Measurements from ENCODE around the gene KCNK2.

Gene KCNK2

DNA sequence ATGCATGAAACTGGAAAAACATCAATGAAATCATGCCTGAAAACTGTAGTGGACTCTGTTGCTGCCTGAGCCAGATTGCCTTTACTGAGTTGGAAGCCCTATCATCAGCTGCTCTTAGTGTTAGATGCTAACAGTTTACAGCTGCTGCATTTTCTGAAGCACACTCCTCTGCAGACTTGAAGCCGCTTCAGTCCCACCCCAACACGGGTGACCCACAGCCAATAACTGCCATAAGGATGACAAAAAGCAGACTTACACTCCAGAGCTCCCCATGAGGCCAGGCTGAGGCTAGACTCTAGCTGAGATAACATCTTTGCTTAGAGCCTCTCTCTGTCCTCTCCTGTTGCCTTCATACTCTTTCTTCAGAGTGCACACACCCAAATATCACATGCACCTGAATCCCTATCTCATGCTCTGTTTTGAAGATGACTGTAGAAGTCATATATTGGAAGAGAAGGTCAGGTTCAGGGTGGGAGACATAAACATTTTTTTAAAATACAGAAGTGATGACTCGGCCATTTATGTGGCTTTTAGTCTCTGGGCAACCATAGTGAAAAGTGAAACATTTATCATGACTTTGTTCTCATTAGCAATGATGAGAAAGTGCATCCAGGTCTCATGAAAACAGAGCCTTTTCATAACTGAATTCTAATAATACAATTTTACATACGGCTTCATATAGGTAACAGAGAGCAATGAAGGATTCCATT is 161.0 kb downstream of the KCNK2 start:
- Histone ChIP-seq H3K79me2 (ENCODE audit: insufficient read depth, low read depth) (no peaks in the 10 kb centered on the region), H3K4me1 (ENCODE audit: low read depth, poor library complexity, severe bottlenecking) (no peaks in the 10 kb centered on the region), H3K9ac (no peak overlapping the region), H3K4me3 (IDR thresholded peaks at IDR 0.05; ENCODE audit: insufficient read depth, low read depth, low read length) (no peak overlapping the region), H3K36me3 (ENCODE audit: insufficient read depth) (no peaks in the 10 kb centered on the region), H3K4me2 (no peak overlapping the region), H3K27me3 (ENCODE audit: insufficient read depth, low read depth) (no peaks in the 10 kb centered on the region), H3K27ac (no peak overlapping the region), H4K20me1 (ENCODE audit: insufficient read depth) (no peaks in the 10 kb centered on the region), H2AFZ (ENCODE audit: low read depth) (no peak overlapping the region)
- TF ChIP-seq, protein P1, sequence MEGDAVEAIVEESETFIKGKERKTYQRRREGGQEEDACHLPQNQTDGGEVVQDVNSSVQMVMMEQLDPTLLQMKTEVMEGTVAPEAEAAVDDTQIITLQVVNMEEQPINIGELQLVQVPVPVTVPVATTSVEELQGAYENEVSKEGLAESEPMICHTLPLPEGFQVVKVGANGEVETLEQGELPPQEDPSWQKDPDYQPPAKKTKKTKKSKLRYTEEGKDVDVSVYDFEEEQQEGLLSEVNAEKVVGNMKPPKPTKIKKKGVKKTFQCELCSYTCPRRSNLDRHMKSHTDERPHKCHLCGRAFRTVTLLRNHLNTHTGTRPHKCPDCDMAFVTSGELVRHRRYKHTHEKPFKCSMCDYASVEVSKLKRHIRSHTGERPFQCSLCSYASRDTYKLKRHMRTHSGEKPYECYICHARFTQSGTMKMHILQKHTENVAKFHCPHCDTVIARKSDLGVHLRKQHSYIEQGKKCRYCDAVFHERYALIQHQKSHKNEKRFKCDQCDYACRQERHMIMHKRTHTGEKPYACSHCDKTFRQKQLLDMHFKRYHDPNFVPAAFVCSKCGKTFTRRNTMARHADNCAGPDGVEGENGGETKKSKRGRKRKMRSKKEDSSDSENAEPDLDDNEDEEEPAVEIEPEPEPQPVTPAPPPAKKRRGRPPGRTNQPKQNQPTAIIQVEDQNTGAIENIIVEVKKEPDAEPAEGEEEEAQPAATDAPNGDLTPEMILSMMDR (conservative IDR thresholded peaks at IDR 0.05; ENCODE audit: low read depth, low read length): no peak

DNA sequence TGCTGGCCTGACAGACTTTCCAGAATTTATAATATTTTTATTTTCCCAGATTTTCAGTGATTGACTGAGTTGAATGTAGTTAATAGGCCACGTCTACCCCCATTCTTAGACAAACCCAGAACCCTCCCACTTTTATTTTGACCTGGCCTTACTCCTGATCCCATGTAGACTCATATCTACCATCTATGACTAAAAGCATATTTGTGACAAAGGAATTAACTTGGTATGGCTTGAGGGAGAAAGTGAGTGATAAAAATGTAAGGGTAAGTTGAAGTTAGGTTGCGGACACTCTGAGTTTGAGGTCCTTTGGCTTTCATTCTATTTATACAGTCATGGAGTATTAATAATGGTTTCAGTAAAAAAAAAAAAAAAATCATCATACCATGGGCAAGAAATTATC is 168.4 kb downstream of the KCNK2 start:
- no peaks in the 10 kb centered on the region for H3K36me3 ChIP-seq (ENCODE audit: insufficient read depth)
- H3K79me2 ChIP-seq (ENCODE audit: insufficient read depth, low read depth): no peaks in the 10 kb centered on the region
- no peaks in the 10 kb centered on the region for H3K27me3 ChIP-seq (ENCODE audit: insufficient read depth, low read depth)
- H3K4me1 ChIP-seq (ENCODE audit: low read depth, poor library complexity, severe bottlenecking): no peaks in the 10 kb centered on the region
- TF ChIP-seq, protein P1 (conservative IDR thresholded peaks at IDR 0.05; ENCODE audit: low read depth, low read length): no peak
- no peak overlapping the region for H3K4me2 ChIP-seq
- H2AFZ ChIP-seq (ENCODE audit: low read depth): no peak overlapping the region
- no peak overlapping the region for H3K27ac ChIP-seq
- no peak overlapping the region for H3K4me3 ChIP-seq (IDR thresholded peaks at IDR 0.05; ENCODE audit: insufficient read depth, low read depth, low read length)
- no peak overlapping the region for H3K9ac ChIP-seq
- H4K20me1 ChIP-seq (ENCODE audit: insufficient read depth): no peaks in the 10 kb centered on the region

DNA sequence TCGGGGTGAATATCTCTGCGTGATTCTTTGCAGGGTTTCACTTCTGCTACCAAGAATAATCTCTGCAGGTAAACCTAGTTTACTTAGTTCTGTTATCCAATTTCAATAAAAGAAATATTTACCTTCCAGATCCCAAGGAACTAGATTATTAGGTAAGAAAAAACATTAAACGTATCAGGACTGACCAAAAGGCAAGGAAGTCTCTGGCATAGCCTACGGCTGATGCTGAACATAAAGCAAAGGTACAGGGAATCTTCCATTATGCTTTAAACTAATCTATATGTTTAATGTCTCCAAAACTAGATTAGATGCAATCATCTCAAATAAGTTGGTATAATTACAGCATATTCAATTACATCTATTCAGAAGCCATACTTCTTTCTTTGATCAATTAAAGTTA is 168.9 kb downstream of the KCNK2 start:
- no peak overlapping the region for H2AFZ ChIP-seq (ENCODE audit: low read depth)
- no peak overlapping the region for H3K27ac ChIP-seq
- no peaks in the 10 kb centered on the region for H3K4me1 ChIP-seq (ENCODE audit: low read depth, poor library complexity, severe bottlenecking)
- H3K79me2 ChIP-seq (ENCODE audit: insufficient read depth, low read depth): no peaks in the 10 kb centered on the region
- no peak overlapping the region for H3K9ac ChIP-seq
- no peaks in the 10 kb centered on the region for H3K27me3 ChIP-seq (ENCODE audit: insufficient read depth, low read depth)
- no peaks in the 10 kb centered on the region for H3K36me3 ChIP-seq (ENCODE audit: insufficient read depth)
- no peak overlapping the region for H3K4me2 ChIP-seq
- H3K4me3 ChIP-seq (IDR thresholded peaks at IDR 0.05; ENCODE audit: insufficient read depth, low read depth, low read length): no peak overlapping the region
- H4K20me1 ChIP-seq (ENCODE audit: insufficient read depth): no peaks in the 10 kb centered on the region
- TF ChIP-seq, protein P1 (conservative IDR thresholded peaks at IDR 0.05; ENCODE audit: low read depth, low read length): no peak

DNA sequence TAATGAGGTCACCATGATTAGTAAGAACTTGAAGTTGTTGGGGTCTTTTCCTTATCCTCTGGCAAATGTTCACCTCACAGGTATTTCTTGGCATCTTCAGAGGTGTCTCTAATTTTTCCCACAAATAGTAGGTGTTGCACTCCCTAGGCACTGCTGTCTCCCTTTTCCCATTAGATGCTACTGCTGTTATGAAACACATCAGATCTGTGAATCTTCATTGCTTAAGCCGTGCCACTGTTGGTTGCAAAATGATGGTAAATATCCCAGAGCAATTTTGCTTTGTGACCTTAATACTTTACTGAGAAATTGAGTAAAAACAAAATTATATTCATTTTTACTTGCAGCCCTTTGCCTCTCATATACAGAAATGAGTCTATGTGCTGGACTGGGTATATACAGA is 169.6 kb downstream of the KCNK2 start:
- no peak overlapping the region for H3K27ac ChIP-seq
- H3K4me3 ChIP-seq (IDR thresholded peaks at IDR 0.05; ENCODE audit: insufficient read depth, low read depth, low read length): no peak overlapping the region
- TF ChIP-seq, protein P1 (conservative IDR thresholded peaks at IDR 0.05; ENCODE audit: low read depth, low read length): no peak
- no peak overlapping the region for H3K4me2 ChIP-seq
- H3K9ac ChIP-seq: no peak overlapping the region
- H4K20me1 ChIP-seq (ENCODE audit: insufficient read depth): no peaks in the 10 kb centered on the region
- no peak overlapping the region for H2AFZ ChIP-seq (ENCODE audit: low read depth)
- no peaks in the 10 kb centered on the region for H3K36me3 ChIP-seq (ENCODE audit: insufficient read depth)
- H3K79me2 ChIP-seq (ENCODE audit: insufficient read depth, low read depth): no peaks in the 10 kb centered on the region
- H3K4me1 ChIP-seq (ENCODE audit: low read depth, poor library complexity, severe bottlenecking): no peaks in the 10 kb centered on the region
- H3K27me3 ChIP-seq (ENCODE audit: insufficient read depth, low read depth): no peaks in the 10 kb centered on the region
